Neural cell (in vitro differentiated cells): ENCODE data around the gene MEIOB.

Experiments used
- EZH2 ChIP-seq: fragments of 200-600, 300-800 bp; shearing (Covaris generic), sonication (generic); IDR thresholded peaks from 2 replicates; pipeline ENCODE4 v1.6.1; 2014; ENCODE audit warnings: antibody characterized with exemption, low read length, borderline replicate concordance, mild to moderate bottlenecking; ENCODE audit not compliant: insufficient read depth, poor library complexity, severe bottlenecking
- POLR2AphosphoS5 ChIP-seq: IDR thresholded peaks from 2 replicates; pipeline ENCODE4 v1.6.1; 2012
- RAD21 ChIP-seq: fragments of 450-650 bp; conservative IDR thresholded peaks from 2 replicates; pipeline ENCODE4 v1.6.1; 2014; ENCODE audit warnings: antibody characterized with exemption, mild to moderate bottlenecking, moderate library complexity
- TF ChIP-seq, protein P1 (sequence below): fragments of 450-650 bp; IDR thresholded peaks from 2 replicates; pipeline ENCODE4 v1.5.1; 2014; ENCODE audit warnings: antibody characterized with exemption, mild to moderate bottlenecking, moderate library complexity; ENCODE audit not compliant: poor library complexity, severe bottlenecking

DNA sequence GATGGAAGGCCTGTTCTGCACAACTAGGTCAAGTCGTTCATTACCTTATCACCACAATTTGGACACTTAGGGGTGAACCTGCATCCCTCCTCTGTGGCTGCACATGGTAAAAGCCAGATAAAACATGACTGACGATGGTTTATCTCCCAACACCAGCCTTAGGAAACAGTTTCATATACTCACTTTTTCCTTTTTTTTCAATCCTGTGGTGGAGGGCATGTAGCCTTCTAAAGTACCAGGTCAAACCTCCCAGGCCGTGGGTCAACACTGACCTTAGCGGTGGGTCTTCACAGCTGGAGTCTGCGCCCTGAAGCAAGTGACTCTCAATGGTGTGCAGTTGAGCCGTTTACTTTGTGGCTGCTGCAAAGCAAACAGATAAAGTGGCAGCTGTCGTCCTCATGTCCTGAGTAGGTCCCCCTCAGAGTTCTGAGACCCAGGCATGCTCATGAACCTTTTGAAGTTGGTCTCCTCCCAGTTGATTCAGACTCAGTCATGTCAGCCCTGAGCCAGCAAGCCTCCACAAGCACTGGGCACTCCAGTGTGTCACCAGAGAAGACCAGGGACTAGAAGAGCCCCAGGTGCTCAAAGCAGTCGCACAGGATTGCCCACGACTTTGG, 39.0 kb downstream of the MEIOB start:
- TF ChIP-seq POLR2AphosphoS5 (no peak), EZH2 (no peak), RAD21 (no peak)
- TF ChIP-seq, protein P1, sequence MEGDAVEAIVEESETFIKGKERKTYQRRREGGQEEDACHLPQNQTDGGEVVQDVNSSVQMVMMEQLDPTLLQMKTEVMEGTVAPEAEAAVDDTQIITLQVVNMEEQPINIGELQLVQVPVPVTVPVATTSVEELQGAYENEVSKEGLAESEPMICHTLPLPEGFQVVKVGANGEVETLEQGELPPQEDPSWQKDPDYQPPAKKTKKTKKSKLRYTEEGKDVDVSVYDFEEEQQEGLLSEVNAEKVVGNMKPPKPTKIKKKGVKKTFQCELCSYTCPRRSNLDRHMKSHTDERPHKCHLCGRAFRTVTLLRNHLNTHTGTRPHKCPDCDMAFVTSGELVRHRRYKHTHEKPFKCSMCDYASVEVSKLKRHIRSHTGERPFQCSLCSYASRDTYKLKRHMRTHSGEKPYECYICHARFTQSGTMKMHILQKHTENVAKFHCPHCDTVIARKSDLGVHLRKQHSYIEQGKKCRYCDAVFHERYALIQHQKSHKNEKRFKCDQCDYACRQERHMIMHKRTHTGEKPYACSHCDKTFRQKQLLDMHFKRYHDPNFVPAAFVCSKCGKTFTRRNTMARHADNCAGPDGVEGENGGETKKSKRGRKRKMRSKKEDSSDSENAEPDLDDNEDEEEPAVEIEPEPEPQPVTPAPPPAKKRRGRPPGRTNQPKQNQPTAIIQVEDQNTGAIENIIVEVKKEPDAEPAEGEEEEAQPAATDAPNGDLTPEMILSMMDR: no peak
